ENCODE results near the gene CTSS.

DNA sequence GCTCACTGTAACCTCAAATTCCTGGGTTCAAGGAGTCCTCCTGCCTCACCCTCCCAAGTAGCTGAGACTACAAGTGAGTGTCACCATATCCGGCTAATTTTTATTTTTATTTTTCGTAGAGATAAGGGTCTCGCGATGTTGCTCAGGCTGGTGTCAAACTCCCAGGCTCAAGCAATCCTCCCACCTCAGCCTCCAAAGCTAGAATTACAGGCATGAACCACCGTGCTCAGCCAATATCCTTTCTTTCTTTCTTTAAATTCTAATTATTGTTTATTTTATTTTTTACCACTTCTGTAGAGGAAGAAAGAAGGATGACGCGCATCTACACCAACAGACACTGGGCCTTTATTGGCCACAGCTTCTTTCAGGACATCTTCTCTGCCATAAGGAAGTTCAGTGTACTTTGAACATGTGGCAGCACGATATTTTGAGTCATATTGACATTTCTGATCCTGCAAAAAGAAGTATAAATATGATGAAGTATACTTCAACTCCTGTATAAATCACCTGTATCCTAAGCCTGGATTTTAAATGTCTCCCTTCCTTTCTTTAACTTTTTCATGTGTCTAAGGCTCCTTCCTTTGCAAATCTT is 15.8 kb downstream of the CTSS start:
- TF ChIP-seq POLR2AphosphoS5 (IDR thresholded peaks at IDR 0.05) = no peak
- TF ChIP-seq, protein P1, sequence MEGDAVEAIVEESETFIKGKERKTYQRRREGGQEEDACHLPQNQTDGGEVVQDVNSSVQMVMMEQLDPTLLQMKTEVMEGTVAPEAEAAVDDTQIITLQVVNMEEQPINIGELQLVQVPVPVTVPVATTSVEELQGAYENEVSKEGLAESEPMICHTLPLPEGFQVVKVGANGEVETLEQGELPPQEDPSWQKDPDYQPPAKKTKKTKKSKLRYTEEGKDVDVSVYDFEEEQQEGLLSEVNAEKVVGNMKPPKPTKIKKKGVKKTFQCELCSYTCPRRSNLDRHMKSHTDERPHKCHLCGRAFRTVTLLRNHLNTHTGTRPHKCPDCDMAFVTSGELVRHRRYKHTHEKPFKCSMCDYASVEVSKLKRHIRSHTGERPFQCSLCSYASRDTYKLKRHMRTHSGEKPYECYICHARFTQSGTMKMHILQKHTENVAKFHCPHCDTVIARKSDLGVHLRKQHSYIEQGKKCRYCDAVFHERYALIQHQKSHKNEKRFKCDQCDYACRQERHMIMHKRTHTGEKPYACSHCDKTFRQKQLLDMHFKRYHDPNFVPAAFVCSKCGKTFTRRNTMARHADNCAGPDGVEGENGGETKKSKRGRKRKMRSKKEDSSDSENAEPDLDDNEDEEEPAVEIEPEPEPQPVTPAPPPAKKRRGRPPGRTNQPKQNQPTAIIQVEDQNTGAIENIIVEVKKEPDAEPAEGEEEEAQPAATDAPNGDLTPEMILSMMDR (IDR thresholded peaks at IDR 0.05) = no peak
